Urothelium cell line (cell line): ENCODE measurements around the gene BHLHA15.

Experiments used
- DNase-seq: peaks from one replicate; pipeline ENCODE4 v3.0.0; 2011; ENCODE audit warnings: low spot score, mixed read lengths
- FAIRE-seq: peaks from 2 replicates; lab custom pipeline; 2011; peaks lifted over from hg19 to GRCh38; lab: Jason Lieb, UNC

Gene BHLHA15

GRCh38 chr7:98238976-98239375 is 27.7 kb downstream of the BHLHA15 start:
- FAIRE-seq (no peak), DNase-seq (peak; percentile 83)

GRCh38 chr7:98240961-98241673 is 29.9 kb downstream of the BHLHA15 start:
- no peak for FAIRE-seq
- DNase-seq, result peak; percentile 68

GRCh38 chr7:98241674-98242241 is 30.5 kb downstream of the BHLHA15 start:
- FAIRE-seq (no peak), DNase-seq (no peak)

- FAIRE-seq (no peak), DNase-seq (no peak)
These were observed 31.1 kb downstream of the BHLHA15 start for GRCh38 chr7:98242342-98242741.

- DNase-seq, result no peak
- FAIRE-seq, result peak; percentile 99
These were observed 31.7 kb downstream of the BHLHA15 start for GRCh38 chr7:98242934-98243333.

- FAIRE-seq, result no peak
- no peak for DNase-seq
These were observed 33.6 kb downstream of the BHLHA15 start for GRCh38 chr7:98244871-98245270.

- DNase-seq (no peak), FAIRE-seq (no peak)
These were observed 36.9 kb downstream of the BHLHA15 start for GRCh38 chr7:98248156-98248555.

GRCh38 chr7:98249106-98249505 is 37.9 kb downstream of the BHLHA15 start:
- FAIRE-seq (no peak), DNase-seq (no peak)

- FAIRE-seq, result no peak
These were observed 39.5 kb downstream of the BHLHA15 start for GRCh38 chr7:98250789-98251188.

GRCh38 chr7:98251231-98251600 is 40.0 kb downstream of the BHLHA15 start:
- no peak for FAIRE-seq
- no peak for DNase-seq

More at GRCh38 chr7:98250789-98251188, 39.5 kb downstream of the BHLHA15 start:
- DNase-seq, result no peak

GRCh38 chr7:98251601-98252424 is 40.6 kb downstream of the BHLHA15 start, which contains the start of gene TECPR1:
Gene TECPR1, minus strand, starts transcription at chr7:98252232. Its CDS starts 6,086 bp downstream, at chr7:98246146.
- peak; percentile 99 for FAIRE-seq
- DNase-seq, result peak; percentile 100

- peak; percentile 13 for FAIRE-seq
- no peak for DNase-seq
These were observed 41.3 kb downstream of the BHLHA15 start for GRCh38 chr7:98252425-98253054.

- FAIRE-seq, result no peak
- DNase-seq, result no peak
These were observed 43.3 kb downstream of the BHLHA15 start for GRCh38 chr7:98254516-98254915.

GRCh38 chr7:98254951-98255610 is 43.8 kb downstream of the BHLHA15 start:
- DNase-seq, result no peak
- no peak for FAIRE-seq

GRCh38 chr7:98256431-98256830 is 45.2 kb downstream of the BHLHA15 start:
- FAIRE-seq (no peak), DNase-seq (no peak)

- FAIRE-seq (no peak), DNase-seq (no peak)
These were observed 46.5 kb downstream of the BHLHA15 start for GRCh38 chr7:98257701-98258100.
